NCI-H774 (cell line): Measurements from ENCODE around the gene DYNC1I1.

Source experiments
- DNase-seq: peaks from one replicate; lab custom pipeline; 2025; lab: John Stamatoyannopoulos, UW

The DYNC1I1 gene

GRCh38 chr7:95861041-95861440 lies 88.7 kb downstream of the DYNC1I1 start:
- no peak for DNase-seq

- no peak for DNase-seq
Measured at GRCh38 chr7:95863623-95864022, 91.3 kb downstream of the DYNC1I1 start.

GRCh38 chr7:95865716-95866371 lies 93.5 kb downstream of the DYNC1I1 start:
- no peak for DNase-seq

- DNase-seq: peak; percentile 84
Measured at GRCh38 chr7:95867309-95867708, 95.0 kb downstream of the DYNC1I1 start.

- DNase-seq: peak; percentile 60
Measured at GRCh38 chr7:95871075-95871848, 98.9 kb downstream of the DYNC1I1 start.

- no peak for DNase-seq
Measured at GRCh38 chr7:95871896-95872295, 99.5 kb downstream of the DYNC1I1 start.

GRCh38 chr7:95874129-95874528 lies 101.8 kb downstream of the DYNC1I1 start:
- no peak for DNase-seq

GRCh38 chr7:95874541-95875265 lies 102.3 kb downstream of the DYNC1I1 start:
- DNase-seq: no peak

GRCh38 chr7:95875519-95875918 lies 103.2 kb downstream of the DYNC1I1 start:
- no peak for DNase-seq

GRCh38 chr7:95878677-95879076 lies 106.3 kb downstream of the DYNC1I1 start:
- no peak for DNase-seq

GRCh38 chr7:95881597-95881996 lies 109.2 kb downstream of the DYNC1I1 start:
- no peak for DNase-seq

- no peak for DNase-seq
Measured at GRCh38 chr7:95883217-95883616, 110.9 kb downstream of the DYNC1I1 start.

GRCh38 chr7:95886501-95887090 lies 114.2 kb downstream of the DYNC1I1 start:
- DNase-seq: peak; percentile 57

- DNase-seq: no peak
Measured at GRCh38 chr7:95893484-95893883, 121.1 kb downstream of the DYNC1I1 start.

- DNase-seq: peak; percentile 67
Measured at GRCh38 chr7:95897557-95898251, 125.3 kb downstream of the DYNC1I1 start.

- no peak for DNase-seq
Measured at GRCh38 chr7:95899919-95900513, 127.7 kb downstream of the DYNC1I1 start.

- DNase-seq: no peak
Measured at GRCh38 chr7:95901006-95901405, 128.7 kb downstream of the DYNC1I1 start.

GRCh38 chr7:95904099-95904498 lies 131.7 kb downstream of the DYNC1I1 start:
- DNase-seq: no peak

GRCh38 chr7:95905167-95905566 lies 132.8 kb downstream of the DYNC1I1 start:
- no peak for DNase-seq

- DNase-seq: peak; percentile 21
Measured at GRCh38 chr7:95906851-95907250, 134.5 kb downstream of the DYNC1I1 start.

GRCh38 chr7:95907337-95907736 lies 135.0 kb downstream of the DYNC1I1 start:
- DNase-seq: no peak
